Measurements from ENCODE around the gene GPBP1.

Gene GPBP1

DNA sequence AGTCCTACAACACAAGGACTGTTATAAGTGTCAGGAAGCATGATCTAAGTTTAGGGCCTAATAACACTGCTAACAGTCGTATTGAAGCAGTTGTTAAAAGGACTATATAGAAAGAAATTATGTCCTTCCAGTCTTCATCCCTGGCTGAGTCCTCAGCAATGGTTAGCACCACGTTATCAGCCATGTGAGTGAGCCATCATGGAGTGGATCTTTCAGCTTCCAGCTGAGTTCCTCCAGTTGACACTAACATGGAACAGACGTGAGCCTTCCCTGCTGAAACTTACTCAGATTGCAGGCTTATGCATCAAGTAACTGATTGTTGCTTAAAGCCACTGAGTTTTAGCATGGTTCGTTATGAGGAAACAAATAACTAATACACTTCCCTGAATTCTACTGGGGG is 21.5 kb upstream of the GPBP1 start:
- TF ChIP-seq, protein P1, sequence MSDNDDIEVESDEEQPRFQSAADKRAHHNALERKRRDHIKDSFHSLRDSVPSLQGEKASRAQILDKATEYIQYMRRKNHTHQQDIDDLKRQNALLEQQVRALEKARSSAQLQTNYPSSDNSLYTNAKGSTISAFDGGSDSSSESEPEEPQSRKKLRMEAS (IDR thresholded peaks at IDR 0.05), result no peak
- TF ChIP-seq TEAD4 (IDR thresholded peaks at IDR 0.05) (no peak), EGR1 (IDR thresholded peaks at IDR 0.05) (no peak), FOXM1 (IDR thresholded peaks at IDR 0.05; ENCODE audit: borderline replicate concordance, low read depth) (no peak), YY1 (IDR thresholded peaks at IDR 0.05; ENCODE audit: low read depth) (no peak), RAD21 (IDR thresholded peaks at IDR 0.05; ENCODE audit: low read depth) (no peak), NFIC (IDR thresholded peaks at IDR 0.05) (no peak)

DNA sequence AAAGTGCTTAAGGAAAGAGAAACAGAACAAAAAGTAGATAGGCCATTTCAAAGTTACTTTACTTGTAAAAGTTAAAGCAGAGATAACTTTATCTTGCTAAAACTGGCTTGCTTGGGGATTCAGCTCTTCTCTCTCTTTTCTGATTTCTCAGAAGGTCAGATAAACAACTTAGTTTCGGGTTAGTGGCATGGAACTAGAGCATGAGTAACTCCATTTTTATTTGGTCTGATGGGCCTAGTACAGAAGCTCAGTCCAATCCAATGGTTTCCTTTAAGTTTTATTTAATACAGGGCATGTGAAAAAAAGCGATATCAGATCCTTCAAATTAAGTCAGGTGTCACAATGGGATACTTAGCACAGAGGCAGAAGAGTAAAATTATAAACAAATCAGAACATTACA is 18.8 kb upstream of the GPBP1 start:
- TF ChIP-seq, protein P2, sequence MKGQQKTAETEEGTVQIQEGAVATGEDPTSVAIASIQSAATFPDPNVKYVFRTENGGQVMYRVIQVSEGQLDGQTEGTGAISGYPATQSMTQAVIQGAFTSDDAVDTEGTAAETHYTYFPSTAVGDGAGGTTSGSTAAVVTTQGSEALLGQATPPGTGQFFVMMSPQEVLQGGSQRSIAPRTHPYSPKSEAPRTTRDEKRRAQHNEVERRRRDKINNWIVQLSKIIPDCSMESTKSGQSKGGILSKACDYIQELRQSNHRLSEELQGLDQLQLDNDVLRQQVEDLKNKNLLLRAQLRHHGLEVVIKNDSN (IDR thresholded peaks at IDR 0.05), result no peak
- TF ChIP-seq, protein P3, sequence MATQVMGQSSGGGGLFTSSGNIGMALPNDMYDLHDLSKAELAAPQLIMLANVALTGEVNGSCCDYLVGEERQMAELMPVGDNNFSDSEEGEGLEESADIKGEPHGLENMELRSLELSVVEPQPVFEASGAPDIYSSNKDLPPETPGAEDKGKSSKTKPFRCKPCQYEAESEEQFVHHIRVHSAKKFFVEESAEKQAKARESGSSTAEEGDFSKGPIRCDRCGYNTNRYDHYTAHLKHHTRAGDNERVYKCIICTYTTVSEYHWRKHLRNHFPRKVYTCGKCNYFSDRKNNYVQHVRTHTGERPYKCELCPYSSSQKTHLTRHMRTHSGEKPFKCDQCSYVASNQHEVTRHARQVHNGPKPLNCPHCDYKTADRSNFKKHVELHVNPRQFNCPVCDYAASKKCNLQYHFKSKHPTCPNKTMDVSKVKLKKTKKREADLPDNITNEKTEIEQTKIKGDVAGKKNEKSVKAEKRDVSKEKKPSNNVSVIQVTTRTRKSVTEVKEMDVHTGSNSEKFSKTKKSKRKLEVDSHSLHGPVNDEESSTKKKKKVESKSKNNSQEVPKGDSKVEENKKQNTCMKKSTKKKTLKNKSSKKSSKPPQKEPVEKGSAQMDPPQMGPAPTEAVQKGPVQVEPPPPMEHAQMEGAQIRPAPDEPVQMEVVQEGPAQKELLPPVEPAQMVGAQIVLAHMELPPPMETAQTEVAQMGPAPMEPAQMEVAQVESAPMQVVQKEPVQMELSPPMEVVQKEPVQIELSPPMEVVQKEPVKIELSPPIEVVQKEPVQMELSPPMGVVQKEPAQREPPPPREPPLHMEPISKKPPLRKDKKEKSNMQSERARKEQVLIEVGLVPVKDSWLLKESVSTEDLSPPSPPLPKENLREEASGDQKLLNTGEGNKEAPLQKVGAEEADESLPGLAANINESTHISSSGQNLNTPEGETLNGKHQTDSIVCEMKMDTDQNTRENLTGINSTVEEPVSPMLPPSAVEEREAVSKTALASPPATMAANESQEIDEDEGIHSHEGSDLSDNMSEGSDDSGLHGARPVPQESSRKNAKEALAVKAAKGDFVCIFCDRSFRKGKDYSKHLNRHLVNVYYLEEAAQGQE (IDR thresholded peaks at IDR 0.05; ENCODE audit: low read depth), result no peak
- TF ChIP-seq CEBPB (IDR thresholded peaks at IDR 0.05), result no peak
- TF ChIP-seq, protein P1 (IDR thresholded peaks at IDR 0.05), result no peak
- no peak for TF ChIP-seq CREB1 (IDR thresholded peaks at IDR 0.05; ENCODE audit: low read depth)
- no peak for TF ChIP-seq EP300 (IDR thresholded peaks at IDR 0.05; ENCODE audit: borderline replicate concordance)
- TF ChIP-seq YY1 (IDR thresholded peaks at IDR 0.05; ENCODE audit: low read depth), result no peak
- TF ChIP-seq ZBTB7A (IDR thresholded peaks at IDR 0.05; ENCODE audit: low read depth), result no peak
- no peak for TF ChIP-seq NFIC (IDR thresholded peaks at IDR 0.05)
- TF ChIP-seq FOXM1 (IDR thresholded peaks at IDR 0.05; ENCODE audit: borderline replicate concordance, low read depth), result no peak
- no peak for TF ChIP-seq RAD21 (IDR thresholded peaks at IDR 0.05; ENCODE audit: low read depth)
- TF ChIP-seq TEAD4 (IDR thresholded peaks at IDR 0.05), result no peak

DNA sequence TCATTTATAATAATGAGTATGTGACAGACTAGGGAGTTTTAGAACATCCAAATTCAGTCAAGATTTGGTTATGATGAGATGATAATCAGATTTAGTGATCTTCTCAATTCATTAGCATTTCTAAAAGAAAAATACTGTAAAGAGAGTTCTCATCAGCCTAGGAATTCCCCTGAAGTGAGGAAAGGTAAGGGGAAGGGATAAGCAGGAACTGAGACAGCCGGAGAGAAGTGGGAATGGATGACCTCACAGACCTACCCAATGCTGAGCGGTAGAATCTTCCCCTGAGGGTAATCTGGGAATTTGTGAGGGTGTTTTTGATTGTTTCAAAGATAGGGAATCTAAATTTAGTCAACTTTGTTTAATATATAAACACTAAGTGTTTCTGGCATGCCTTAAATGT is 16.7 kb upstream of the GPBP1 start:
- TF ChIP-seq ZBTB7A (IDR thresholded peaks at IDR 0.05; ENCODE audit: low read depth) (no peak), NFIC (IDR thresholded peaks at IDR 0.05) (no peak), CREB1 (IDR thresholded peaks at IDR 0.05; ENCODE audit: low read depth) (no peak), TAF1 (IDR thresholded peaks at IDR 0.05; ENCODE audit: low read depth) (no peak), TCF12 (IDR thresholded peaks at IDR 0.05; ENCODE audit: low read depth) (no peak), TEAD4 (IDR thresholded peaks at IDR 0.05) (no peak), RAD21 (IDR thresholded peaks at IDR 0.05; ENCODE audit: low read depth) (no peak)

DNA sequence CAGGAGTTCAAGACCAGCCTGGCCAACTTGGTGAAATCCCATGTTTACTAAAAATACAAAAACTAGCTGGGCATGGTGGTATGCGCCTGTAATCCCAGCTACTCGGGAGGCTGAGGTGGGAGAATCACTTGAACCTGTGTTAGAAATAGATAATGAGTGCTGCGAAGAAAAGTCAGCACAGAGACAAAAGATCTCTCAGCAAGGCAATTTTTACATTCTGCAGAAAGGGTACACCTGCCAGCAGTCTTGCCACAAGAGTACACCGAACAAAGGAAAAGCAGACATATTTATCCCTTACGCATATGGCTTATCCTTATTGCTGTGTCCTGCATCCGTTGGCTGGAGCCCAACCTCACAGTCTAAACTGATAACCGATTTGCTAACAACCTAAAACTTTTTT is 16.2 kb upstream of the GPBP1 start:
- TF ChIP-seq TEAD4 (IDR thresholded peaks at IDR 0.05), result no peak
- no peak for TF ChIP-seq CREB1 (IDR thresholded peaks at IDR 0.05; ENCODE audit: low read depth)
- no peak for TF ChIP-seq CEBPB (IDR thresholded peaks at IDR 0.05)
- TF ChIP-seq YY1 (IDR thresholded peaks at IDR 0.05; ENCODE audit: low read depth), result no peak
- TF ChIP-seq, protein P2 (IDR thresholded peaks at IDR 0.05), result no peak
- no peak for TF ChIP-seq TAF1 (IDR thresholded peaks at IDR 0.05; ENCODE audit: low read depth)
- no peak for TF ChIP-seq EGR1 (IDR thresholded peaks at IDR 0.05)
- TF ChIP-seq, protein P3 (IDR thresholded peaks at IDR 0.05; ENCODE audit: low read depth), result no peak
- TF ChIP-seq ZBTB7A (IDR thresholded peaks at IDR 0.05; ENCODE audit: low read depth), result no peak
- TF ChIP-seq RAD21 (IDR thresholded peaks at IDR 0.05; ENCODE audit: low read depth), result no peak
- TF ChIP-seq FOXM1 (IDR thresholded peaks at IDR 0.05; ENCODE audit: borderline replicate concordance, low read depth), result no peak
- no peak for TF ChIP-seq NFIC (IDR thresholded peaks at IDR 0.05)
- TF ChIP-seq, protein P1 (IDR thresholded peaks at IDR 0.05), result no peak
- no peak for TF ChIP-seq EP300 (IDR thresholded peaks at IDR 0.05; ENCODE audit: borderline replicate concordance)

DNA sequence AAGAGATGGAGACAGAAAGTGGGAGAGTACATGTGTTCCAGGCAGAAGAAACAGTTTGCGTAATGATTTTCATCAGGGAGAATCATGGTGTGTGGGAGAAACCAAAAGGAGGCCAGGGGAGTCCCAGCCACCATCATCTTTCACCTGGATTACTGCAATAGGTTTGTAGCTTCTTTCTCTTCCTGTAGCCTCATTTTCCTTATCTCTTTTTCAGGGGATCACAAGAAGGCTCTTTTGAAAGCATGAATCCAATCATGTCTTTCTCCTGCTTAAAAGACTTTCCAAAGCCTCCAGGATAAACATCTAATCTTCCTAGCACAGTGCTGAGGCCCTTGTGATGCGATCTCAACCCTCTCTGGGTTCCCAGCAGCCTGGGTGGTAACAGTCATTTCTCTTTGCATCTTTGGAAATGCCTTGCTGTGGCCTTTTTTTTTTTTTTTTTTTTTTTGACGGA is 10.3 kb upstream of the GPBP1 start:
- TF ChIP-seq FOXM1 (IDR thresholded peaks at IDR 0.05; ENCODE audit: borderline replicate concordance, low read depth), result no peak
- TF ChIP-seq TAF1 (IDR thresholded peaks at IDR 0.05; ENCODE audit: low read depth), result no peak
- no peak for TF ChIP-seq ZBTB7A (IDR thresholded peaks at IDR 0.05; ENCODE audit: low read depth)
- TF ChIP-seq TEAD4 (IDR thresholded peaks at IDR 0.05), result no peak
- TF ChIP-seq RAD21 (IDR thresholded peaks at IDR 0.05; ENCODE audit: low read depth), result no peak
- no peak for TF ChIP-seq CEBPB (IDR thresholded peaks at IDR 0.05)
- TF ChIP-seq NFIC (IDR thresholded peaks at IDR 0.05), result no peak
- TF ChIP-seq, protein P2 (IDR thresholded peaks at IDR 0.05), result no peak
- TF ChIP-seq EGR1 (IDR thresholded peaks at IDR 0.05), result no peak
- TF ChIP-seq YY1 (IDR thresholded peaks at IDR 0.05; ENCODE audit: low read depth), result no peak
- no peak for TF ChIP-seq CREB1 (IDR thresholded peaks at IDR 0.05; ENCODE audit: low read depth)
- TF ChIP-seq, protein P1 (IDR thresholded peaks at IDR 0.05), result no peak
- TF ChIP-seq TCF12 (IDR thresholded peaks at IDR 0.05; ENCODE audit: low read depth), result no peak

Measured in Ishikawa (cell line).